HEK293 (cell line): Measurements from ENCODE around the gene GALNTL6.
"Not testable (repeated sequence)": the region's sequence is repeated elsewhere in the genome, so short reads cannot be mapped to it uniquely, and the experiment has no call there.

Experiments used
- CTCF ChIP-seq: fragments of 450-650 bp; formaldehyde crosslinking; IDR thresholded peaks from 2 replicates; pipeline ENCODE4 v1.5.1; 2016; ENCODE audit warnings: missing biosample characterization, missing genetic modification characterization
- GFI1B ChIP-seq: fragments of 450-650 bp; formaldehyde crosslinking; IDR thresholded peaks from 2 replicates; pipeline ENCODE4 v1.5.1; 2016; ENCODE audit warnings: missing biosample characterization, missing genetic modification characterization
- REST ChIP-seq: fragments of 450-650 bp; formaldehyde crosslinking; IDR thresholded peaks from 2 replicates; pipeline ENCODE4 v1.5.1; 2016; ENCODE audit warnings: missing biosample characterization, missing genetic modification characterization
- TCF7L2 ChIP-seq: IDR thresholded peaks from 2 replicates; pipeline ENCODE4 v1.6.1; 2011; ENCODE audit warnings: low read depth, mild to moderate bottlenecking, inconsistent platforms, low read length, moderate library complexity, borderline replicate concordance
- TRIM28 ChIP-seq: IDR thresholded peaks from 2 replicates; pipeline ENCODE4 v1.6.1; 2011; ENCODE audit warnings: low read length, control low read depth, borderline replicate concordance
- ZBTB21 ChIP-seq: fragments of 450-650 bp; formaldehyde crosslinking; IDR thresholded peaks from 2 replicates; pipeline ENCODE4 v1.5.1; 2017; ENCODE audit warnings: missing biosample characterization, missing genetic modification characterization
- ZBTB26 ChIP-seq: fragments of 450-650 bp; formaldehyde crosslinking; optimal IDR thresholded peaks from 2 replicates; pipeline ENCODE3; 2016; ENCODE audit warnings: missing biosample characterization, mild to moderate bottlenecking, missing genetic modification characterization
- ZBTB7A ChIP-seq: fragments of 450-650 bp; formaldehyde crosslinking; IDR thresholded peaks from 2 replicates; pipeline ENCODE4 v1.5.1; 2016; ENCODE audit warnings: low read depth, missing biosample characterization, missing genetic modification characterization
- ZBTB8A ChIP-seq: fragments of 450-650 bp; formaldehyde crosslinking; IDR thresholded peaks from 2 replicates; pipeline ENCODE4 v1.5.1; 2016; ENCODE audit warnings: missing biosample characterization, missing genetic modification characterization
- ZNF121 ChIP-seq: fragments of 450-650 bp; formaldehyde crosslinking; IDR thresholded peaks from 2 replicates; pipeline ENCODE4 v1.5.1; 2016; ENCODE audit warnings: missing biosample characterization, missing genetic modification characterization
- ZNF138 ChIP-seq: fragments of 450-650 bp; formaldehyde crosslinking; IDR thresholded peaks from 2 replicates; pipeline ENCODE4 v1.5.1; 2016; ENCODE audit warnings: missing biosample characterization, missing genetic modification characterization, borderline replicate concordance
- ZNF239 ChIP-seq: fragments of 450-650 bp; formaldehyde crosslinking; IDR thresholded peaks from 2 replicates; pipeline ENCODE4 v1.5.1; 2016; ENCODE audit warnings: missing biosample characterization, missing genetic modification characterization
- ZNF274 ChIP-seq, 2 experiments: fragments of 200-500 bp in 1 of 2; fragments of 450-650 bp in 1 of 2; sonication (Bioruptor generic) in 1 of 2; formaldehyde crosslinking in 1 of 2; IDR thresholded peaks; 2 replicates each; pipeline versions ENCODE4 v1.5.1 to v1.6.1; 2014 to 2016; ENCODE audit warnings: borderline replicate concordance in 1 of 2, inconsistent platforms in 1 of 2, low read length in 1 of 2, missing biosample characterization in 1 of 2, missing genetic modification characterization in 1 of 2
- ZNF768 ChIP-seq: fragments of 450-650 bp; formaldehyde crosslinking; IDR thresholded peaks from 2 replicates; pipeline ENCODE4 v1.5.1; 2018; ENCODE audit warnings: missing biosample characterization, mild to moderate bottlenecking, missing genetic modification characterization

- not testable (repeated sequence) for TF ChIP-seq ZNF239 (tag by site-specific recombination); TRIM28; CTCF (tag by site-specific recombination); ZNF768 (tag by site-specific recombination); ZBTB21; ZBTB8A (tag by site-specific recombination); ZNF138 (tag by site-specific recombination); ZNF121 (tag by site-specific recombination); ZBTB7A (tag by site-specific recombination); GFI1B (tag by site-specific recombination); REST (tag by site-specific recombination); TCF7L2; ZBTB26 (tag by site-specific recombination); ZNF274 (IDR thresholded peaks at IDR 0.05; ENCODE audit: low read length); ZNF274 (tag by site-specific recombination; IDR thresholded peaks at IDR 0.05; ENCODE audit: borderline replicate concordance)
Measured at GRCh38 chr4:172977491-172978041, 1164.4 kb downstream of the GALNTL6 start.
